Measurements from ENCODE around the gene EIF6. TPM values are rescaled to one million over a fixed set of nuclear protein-coding genes. Genes with fewer than 3 reads are reported as not detected.

The EIF6 gene
- total RNA-seq, 1 donor from 2014 or later: 271 TPM

DNA sequence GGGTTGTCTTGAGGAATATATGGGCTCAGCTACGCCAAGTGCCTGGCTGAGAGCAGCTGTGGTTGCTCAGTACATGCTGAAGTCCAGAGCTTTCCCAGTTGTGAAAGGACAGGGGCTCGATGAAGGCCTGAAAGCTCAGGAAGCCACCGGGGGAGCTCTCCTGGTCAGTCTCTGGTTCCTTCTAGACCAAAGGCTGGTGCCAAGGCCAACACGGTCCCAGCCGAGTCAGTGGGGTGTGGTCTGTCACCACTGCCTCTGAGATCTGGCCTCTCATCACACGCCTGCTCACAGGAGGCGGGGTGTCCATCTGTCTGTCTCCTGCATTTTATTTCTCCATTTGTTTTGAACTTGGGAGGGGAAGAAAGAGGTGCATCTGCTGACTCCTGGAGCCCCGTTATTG lies 12.6 kb upstream of the EIF6 start:
- no peak overlapping the region for H3K4me3 Mint-ChIP-seq (ENCODE audit: unreplicated experiment)
- DNase-seq (ENCODE audit: low read depth) (no peak), FAIRE-seq (peak; percentile 43)
- Histone ChIP-seq H4K20me1 (ENCODE audit: insufficient read depth, low read length) (no peaks in the 10 kb centered on the region), H3K4me1 (ENCODE audit: insufficient read depth, low read length) (peaks cover 17% of the 10 kb centered on the region), H3K27me3 (ENCODE audit: insufficient read depth, low read length) (no peaks in the 10 kb centered on the region), H3K9ac (ENCODE audit: low read length) (no peak overlapping the region), H2AFZ (ENCODE audit: low read depth, low read length) (no peak overlapping the region), H3K4me3 (ENCODE audit: insufficient read depth, low read depth, low read length) (no peak overlapping the region), H3K36me3 (ENCODE audit: insufficient read depth, low read length) (no peaks in the 10 kb centered on the region), H3K79me2 (ENCODE audit: insufficient read depth, low read length) (no peaks in the 10 kb centered on the region), H3K4me2 (ENCODE audit: low read length) (no peak overlapping the region), H3K27ac (ENCODE audit: low read depth, low read length) (no peak overlapping the region), H3K9me3 (ENCODE audit: insufficient read depth, low read depth, low read length) (no peaks in the 10 kb centered on the region)
- H3K27ac Mint-ChIP-seq (ENCODE audit: unreplicated experiment): no peak overlapping the region
- no peaks in the 10 kb centered on the region for H3K36me3 Mint-ChIP-seq (ENCODE audit: low read depth, unreplicated experiment)
- peaks cover 11% of the 10 kb centered on the region for H3K4me1 Mint-ChIP-seq (ENCODE audit: low read depth, unreplicated experiment)
- H3K9me3 Mint-ChIP-seq (ENCODE audit: unreplicated experiment): no peaks in the 10 kb centered on the region
- no peak for TF ChIP-seq EZH2 (IDR thresholded peaks at IDR 0.05; ENCODE audit: insufficient read depth, low read length)
- peaks cover 12% of the 10 kb centered on the region for H3K27me3 Mint-ChIP-seq (ENCODE audit: low read depth, unreplicated experiment)

- no peak overlapping the region for H3K4me3 Mint-ChIP-seq (ENCODE audit: unreplicated experiment)
- Histone ChIP-seq H4K20me1 (ENCODE audit: insufficient read depth, low read length) (no peaks in the 10 kb centered on the region), H3K4me3 (ENCODE audit: insufficient read depth, low read depth, low read length) (no peak overlapping the region), H3K36me3 (ENCODE audit: insufficient read depth, low read length) (no peaks in the 10 kb centered on the region), H3K4me1 (ENCODE audit: insufficient read depth, low read length) (peaks cover 7% of the 10 kb centered on the region), H3K27ac (ENCODE audit: low read depth, low read length) (no peak overlapping the region), H3K79me2 (ENCODE audit: insufficient read depth, low read length) (no peaks in the 10 kb centered on the region), H3K9ac (ENCODE audit: low read length) (no peak overlapping the region), H3K27me3 (ENCODE audit: insufficient read depth, low read length) (no peaks in the 10 kb centered on the region), H2AFZ (ENCODE audit: low read depth, low read length) (no peak overlapping the region), H3K4me2 (ENCODE audit: low read length) (no peak overlapping the region), H3K9me3 (ENCODE audit: insufficient read depth, low read depth, low read length) (no peaks in the 10 kb centered on the region)
- H3K4me1 Mint-ChIP-seq (ENCODE audit: low read depth, unreplicated experiment): peaks cover 8% of the 10 kb centered on the region
- peaks cover 13% of the 10 kb centered on the region for H3K27me3 Mint-ChIP-seq (ENCODE audit: low read depth, unreplicated experiment)
- H3K27ac Mint-ChIP-seq (ENCODE audit: unreplicated experiment): no peak overlapping the region
- no peak for FAIRE-seq
- no peak for DNase-seq (ENCODE audit: low read depth)
- H3K36me3 Mint-ChIP-seq (ENCODE audit: low read depth, unreplicated experiment): no peaks in the 10 kb centered on the region
- TF ChIP-seq CTCF (IDR thresholded peaks at IDR 0.05; ENCODE audit: insufficient read depth, low read depth, low read length) (no peak), EZH2 (IDR thresholded peaks at IDR 0.05; ENCODE audit: insufficient read depth, low read length) (no peak)
- H3K9me3 Mint-ChIP-seq (ENCODE audit: unreplicated experiment): no peaks in the 10 kb centered on the region
Measured at GRCh38 chr20:35296101-35296554, 11.6 kb upstream of the EIF6 start.

- H3K79me2 ChIP-seq (ENCODE audit: insufficient read depth, low read length): no peaks in the 10 kb centered on the region
- FAIRE-seq (no peak), DNase-seq (ENCODE audit: low read depth) (no peak)
- no peaks in the 10 kb centered on the region for H4K20me1 ChIP-seq (ENCODE audit: insufficient read depth, low read length)
- no peak overlapping the region for H3K27ac Mint-ChIP-seq (ENCODE audit: unreplicated experiment)
- no peaks in the 10 kb centered on the region for H3K9me3 ChIP-seq (ENCODE audit: insufficient read depth, low read depth, low read length)
- no peaks in the 10 kb centered on the region for H3K27me3 ChIP-seq (ENCODE audit: insufficient read depth, low read length)
- TF ChIP-seq EZH2 (IDR thresholded peaks at IDR 0.05; ENCODE audit: insufficient read depth, low read length): no peak
- TF ChIP-seq CTCF (IDR thresholded peaks at IDR 0.05; ENCODE audit: insufficient read depth, low read depth, low read length): no peak
- no peak overlapping the region for H3K27ac ChIP-seq (ENCODE audit: low read depth, low read length)
- no peak overlapping the region for H3K4me3 ChIP-seq (ENCODE audit: insufficient read depth, low read depth, low read length)
- H3K36me3 ChIP-seq (ENCODE audit: insufficient read depth, low read length): no peaks in the 10 kb centered on the region
- peaks cover 16% of the 10 kb centered on the region for H3K27me3 Mint-ChIP-seq (ENCODE audit: low read depth, unreplicated experiment)
- peaks cover 8% of the 10 kb centered on the region for H3K4me1 Mint-ChIP-seq (ENCODE audit: low read depth, unreplicated experiment)
- H3K9ac ChIP-seq (ENCODE audit: low read length): no peak overlapping the region
- no peaks in the 10 kb centered on the region for H3K36me3 Mint-ChIP-seq (ENCODE audit: low read depth, unreplicated experiment)
- no peak overlapping the region for H3K4me2 ChIP-seq (ENCODE audit: low read length)
- no peak overlapping the region for H2AFZ ChIP-seq (ENCODE audit: low read depth, low read length)
- H3K4me1 ChIP-seq (ENCODE audit: insufficient read depth, low read length): peaks cover 5% of the 10 kb centered on the region
- no peaks in the 10 kb centered on the region for H3K9me3 Mint-ChIP-seq (ENCODE audit: unreplicated experiment)
- no peak overlapping the region for H3K4me3 Mint-ChIP-seq (ENCODE audit: unreplicated experiment)
Measured at GRCh38 chr20:35295674-35296073, 11.1 kb upstream of the EIF6 start.
